Rectal smooth muscle tissue (tissue), 1 donor: ENCODE data around the gene APPL2.

Experiments
- H3K27ac ChIP-seq: one replicate; pipeline ENCODE4 v1.7.0; 2013; ENCODE audit warnings: low read depth, low read length, inconsistent platforms
- H3K27me3 ChIP-seq: one replicate; pipeline ENCODE4 v1.7.0; 2013; ENCODE audit warnings: low read length; ENCODE audit not compliant: control insufficient read depth, insufficient read depth
- H3K36me3 ChIP-seq: one replicate; pipeline ENCODE4 v1.7.0; 2013; ENCODE audit warnings: low read length; ENCODE audit not compliant: control insufficient read depth, insufficient read depth
- H3K4me1 ChIP-seq: one replicate; pipeline ENCODE4 v1.7.0; 2013; ENCODE audit warnings: low read length; ENCODE audit not compliant: control insufficient read depth, insufficient read depth
- H3K4me3 ChIP-seq: one replicate; pipeline ENCODE4 v1.7.0; 2013; ENCODE audit warnings: low read length
- H3K9ac ChIP-seq: one replicate; pipeline ENCODE4 v1.7.0; 2013; ENCODE audit warnings: low read length

APPL2 gene

GRCh38 chr12:105214670-105215375 is 21.2 kb downstream of the APPL2 start:
- Histone ChIP-seq H3K4me3 (no peak overlapping the region), H3K27me3 (no peaks in the 10 kb centered on the region), H3K36me3 (peaks cover 19% of the 10 kb centered on the region), H3K4me1 (no peaks in the 10 kb centered on the region), H3K9ac (no peak overlapping the region), H3K27ac (no peak overlapping the region)

- Histone ChIP-seq H3K36me3 (peaks cover 18% of the 10 kb centered on the region), H3K27me3 (no peaks in the 10 kb centered on the region), H3K9ac (no peak overlapping the region), H3K27ac (no peak overlapping the region), H3K4me3 (no peak overlapping the region), H3K4me1 (no peaks in the 10 kb centered on the region)
These were observed 21.8 kb downstream of the APPL2 start for GRCh38 chr12:105214148-105214547.

DNA sequence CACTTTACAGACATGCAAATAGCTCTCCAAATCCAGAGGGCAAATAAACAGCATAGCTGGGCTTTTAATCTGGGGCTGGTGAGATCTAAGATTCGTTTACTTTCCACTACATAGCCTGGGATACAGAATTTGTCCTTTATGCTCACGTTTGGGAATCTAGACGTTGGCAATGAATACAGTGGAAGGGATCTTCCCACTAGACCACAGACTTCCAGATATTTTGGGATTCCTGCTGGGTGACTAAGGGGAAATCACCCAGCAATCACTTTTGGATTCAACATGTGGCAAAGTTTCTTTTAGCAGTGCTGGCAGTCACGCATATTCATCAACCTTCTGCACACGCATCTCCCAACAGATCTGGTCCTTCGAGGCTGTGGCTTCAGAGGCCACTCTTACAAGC is 23.5 kb downstream of the APPL2 start:
- Histone ChIP-seq H3K4me1 (no peaks in the 10 kb centered on the region), H3K27ac (no peak overlapping the region), H3K36me3 (peaks cover 14% of the 10 kb centered on the region), H3K27me3 (no peaks in the 10 kb centered on the region), H3K9ac (no peak overlapping the region), H3K4me3 (no peak overlapping the region)

DNA sequence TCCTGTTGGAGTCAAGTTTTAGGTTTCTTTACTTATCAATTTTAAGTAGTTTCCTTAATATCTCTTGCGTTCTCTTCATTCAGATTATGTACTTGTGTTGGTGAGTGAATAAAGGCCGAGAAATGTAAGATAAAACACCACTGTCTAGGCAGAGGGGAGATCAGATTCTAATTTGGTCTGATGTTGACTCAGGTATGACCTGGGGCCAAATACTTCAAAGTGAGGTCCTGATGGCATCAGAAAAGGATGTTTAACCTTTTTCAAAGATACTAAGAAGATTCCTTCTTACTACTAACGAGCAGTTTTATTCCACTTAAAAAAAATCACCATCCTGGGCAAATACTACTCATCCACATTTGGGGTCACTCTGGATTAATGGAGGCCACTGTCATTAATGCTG is 26.9 kb downstream of the APPL2 start:
- peaks cover 25% of the 10 kb centered on the region for H3K36me3 ChIP-seq
- H3K4me1 ChIP-seq: no peaks in the 10 kb centered on the region
- H3K4me3 ChIP-seq: no peak overlapping the region
- no peak overlapping the region for H3K27ac ChIP-seq
- no peak overlapping the region for H3K9ac ChIP-seq
- no peaks in the 10 kb centered on the region for H3K27me3 ChIP-seq

DNA sequence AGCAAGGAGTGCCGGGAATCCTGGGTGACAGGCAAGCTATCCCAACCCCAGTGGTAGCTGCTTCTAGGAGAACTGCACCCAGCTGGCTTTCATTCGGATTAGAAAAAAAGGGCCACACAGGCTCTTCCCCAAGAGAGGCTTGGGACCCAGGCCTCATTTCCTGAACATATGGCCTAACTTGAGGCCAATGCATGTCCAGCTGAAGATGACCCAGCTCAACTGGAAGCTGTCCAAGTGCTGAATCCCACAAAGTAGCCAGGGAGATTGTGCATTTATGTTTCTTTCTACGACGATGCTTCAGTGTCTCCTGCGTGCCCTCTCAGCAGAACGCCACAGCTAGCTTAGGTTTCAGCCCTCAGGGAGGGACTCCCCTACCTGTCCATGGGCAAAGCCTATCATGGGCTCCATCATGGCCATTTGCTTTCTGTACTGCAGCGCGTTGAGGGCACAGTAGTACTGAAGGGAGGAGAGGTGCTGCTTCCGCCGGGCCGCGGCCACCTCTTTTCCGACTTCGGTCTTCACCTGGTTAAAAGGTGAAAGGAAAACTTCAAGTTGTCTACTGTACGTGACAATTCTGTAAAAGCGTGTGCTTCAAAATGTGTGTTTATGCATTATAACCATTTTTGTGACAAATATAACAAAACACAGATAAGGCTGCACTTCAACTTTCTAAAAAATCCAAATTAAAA is 29.1 kb downstream of the APPL2 start:
- H3K27me3 ChIP-seq: no peaks in the 10 kb centered on the region
- H3K4me3 ChIP-seq: no peak overlapping the region
- no peak overlapping the region for H3K27ac ChIP-seq
- H3K36me3 ChIP-seq: peaks cover 28% of the 10 kb centered on the region
- no peak overlapping the region for H3K9ac ChIP-seq
- H3K4me1 ChIP-seq: no peaks in the 10 kb centered on the region

DNA sequence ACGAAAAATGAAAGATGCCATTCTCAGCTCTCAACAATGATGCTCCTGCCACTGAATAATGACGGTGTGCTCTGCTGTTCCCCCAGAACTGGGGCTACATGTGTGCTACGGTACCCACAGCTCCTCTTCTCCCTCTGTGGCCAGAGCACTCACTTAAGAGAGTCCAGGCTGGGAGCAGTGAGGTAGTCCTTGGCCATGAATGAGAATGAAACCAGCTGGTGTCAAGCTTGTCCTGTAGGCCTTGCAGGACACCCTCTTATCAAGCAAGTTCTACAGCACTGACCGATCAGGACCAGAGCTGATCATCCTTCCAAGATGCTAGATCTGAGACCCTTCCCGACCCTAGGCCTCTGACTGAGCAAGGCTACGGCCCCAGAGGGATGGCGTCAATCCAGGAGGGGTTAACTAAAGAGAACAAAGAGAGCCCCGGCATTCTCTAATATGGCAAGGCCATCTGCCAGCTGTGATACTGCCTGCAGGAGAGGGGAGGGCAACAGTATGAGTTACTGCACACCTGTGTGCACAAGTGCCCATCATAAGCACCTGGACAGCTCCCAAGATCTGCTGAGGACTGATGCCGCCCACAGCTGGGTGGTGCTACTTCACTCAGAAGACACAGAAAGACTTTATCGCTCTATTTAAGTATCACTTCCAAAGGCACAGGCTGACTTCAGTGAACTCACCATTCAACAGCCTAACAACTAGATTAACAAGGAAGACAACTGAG is 30.5 kb downstream of the APPL2 start:
- H3K27ac ChIP-seq: no peak overlapping the region
- H3K9ac ChIP-seq: no peak overlapping the region
- H3K36me3 ChIP-seq: peaks cover 28% of the 10 kb centered on the region
- no peaks in the 10 kb centered on the region for H3K4me1 ChIP-seq
- H3K4me3 ChIP-seq: no peak overlapping the region
- H3K27me3 ChIP-seq: no peaks in the 10 kb centered on the region

- Histone ChIP-seq H3K27me3 (no peaks in the 10 kb centered on the region), H3K36me3 (peaks cover 28% of the 10 kb centered on the region), H3K4me1 (no peaks in the 10 kb centered on the region), H3K4me3 (no peak overlapping the region), H3K27ac (no peak overlapping the region), H3K9ac (no peak overlapping the region)
These were observed 31.1 kb downstream of the APPL2 start for GRCh38 chr12:105204916-105205315.

DNA sequence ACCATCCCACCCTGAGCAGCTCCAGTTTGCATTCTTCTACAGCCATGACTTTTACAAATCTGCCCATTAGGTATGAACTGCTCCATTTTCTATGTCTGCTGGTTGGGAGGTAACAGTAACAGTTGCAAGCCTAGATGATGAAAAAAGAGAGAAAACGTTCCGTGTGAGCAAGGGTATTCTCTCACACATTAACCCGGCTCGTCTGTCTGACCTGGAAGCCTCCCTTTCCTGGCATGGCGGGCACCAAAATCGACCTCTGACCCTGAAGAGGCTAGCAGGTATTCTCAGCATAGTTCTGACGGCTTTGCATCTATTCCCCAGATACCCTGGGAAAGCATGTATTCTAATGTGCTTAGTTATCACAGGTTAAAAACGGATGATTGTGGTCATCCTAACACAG is 31.8 kb downstream of the APPL2 start:
- Histone ChIP-seq H3K27me3 (no peaks in the 10 kb centered on the region), H3K27ac (no peak overlapping the region), H3K9ac (no peak overlapping the region), H3K4me3 (no peak overlapping the region), H3K36me3 (peaks cover 29% of the 10 kb centered on the region), H3K4me1 (no peaks in the 10 kb centered on the region)

DNA sequence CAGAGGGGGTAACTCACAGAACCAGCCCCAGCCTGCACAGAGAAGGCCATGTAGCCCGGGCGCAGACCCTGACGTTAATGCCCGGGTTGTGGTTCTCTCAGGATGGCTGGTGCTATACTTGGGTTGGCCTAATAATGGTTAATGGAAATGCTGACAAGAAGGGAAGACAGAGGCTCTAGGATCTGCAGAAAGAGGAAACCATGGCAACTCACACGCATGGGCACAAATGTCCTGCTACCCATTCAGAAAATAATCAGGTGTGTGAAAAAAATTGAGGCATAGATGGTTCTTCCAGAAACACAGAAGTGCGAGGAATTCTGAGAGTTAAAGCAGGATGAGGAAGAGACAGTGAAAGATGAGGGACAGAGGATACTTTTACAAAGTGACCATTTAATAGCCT is 33.8 kb downstream of the APPL2 start:
- Histone ChIP-seq H3K27ac (no peak overlapping the region), H3K4me1 (no peaks in the 10 kb centered on the region), H3K4me3 (no peak overlapping the region), H3K9ac (no peak overlapping the region), H3K36me3 (peaks cover 42% of the 10 kb centered on the region), H3K27me3 (no peaks in the 10 kb centered on the region)

- Histone ChIP-seq H3K27me3 (no peaks in the 10 kb centered on the region), H3K4me1 (no peaks in the 10 kb centered on the region), H3K4me3 (no peak overlapping the region), H3K27ac (no peak overlapping the region), H3K9ac (no peak overlapping the region), H3K36me3 (peaks cover 34% of the 10 kb centered on the region)
These were observed 34.7 kb downstream of the APPL2 start for GRCh38 chr12:105201299-105201698.

DNA sequence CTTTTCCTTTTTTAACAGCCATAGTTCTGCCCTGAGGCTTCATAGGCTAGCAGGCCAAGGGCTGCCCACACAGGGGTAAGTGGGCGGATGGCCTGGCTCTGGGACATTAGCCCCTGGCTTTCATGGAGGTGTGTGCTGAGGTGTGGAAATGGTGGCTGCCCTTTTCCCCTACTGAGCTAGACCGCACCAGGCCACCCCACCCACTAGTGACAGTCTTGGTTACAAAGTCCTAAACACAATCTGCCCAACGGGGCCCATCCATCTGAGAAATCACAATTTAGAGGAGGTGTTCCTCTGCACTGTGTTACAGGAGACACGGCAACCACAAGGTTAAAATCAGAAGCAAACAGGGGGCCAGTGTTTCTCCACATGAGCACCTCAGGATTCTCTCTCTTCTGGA is 35.6 kb downstream of the APPL2 start:
- no peak overlapping the region for H3K27ac ChIP-seq
- H3K4me3 ChIP-seq: no peak overlapping the region
- H3K36me3 ChIP-seq: peaks cover 29% of the 10 kb centered on the region
- no peaks in the 10 kb centered on the region for H3K27me3 ChIP-seq
- H3K4me1 ChIP-seq: no peaks in the 10 kb centered on the region
- H3K9ac ChIP-seq: no peak overlapping the region

DNA sequence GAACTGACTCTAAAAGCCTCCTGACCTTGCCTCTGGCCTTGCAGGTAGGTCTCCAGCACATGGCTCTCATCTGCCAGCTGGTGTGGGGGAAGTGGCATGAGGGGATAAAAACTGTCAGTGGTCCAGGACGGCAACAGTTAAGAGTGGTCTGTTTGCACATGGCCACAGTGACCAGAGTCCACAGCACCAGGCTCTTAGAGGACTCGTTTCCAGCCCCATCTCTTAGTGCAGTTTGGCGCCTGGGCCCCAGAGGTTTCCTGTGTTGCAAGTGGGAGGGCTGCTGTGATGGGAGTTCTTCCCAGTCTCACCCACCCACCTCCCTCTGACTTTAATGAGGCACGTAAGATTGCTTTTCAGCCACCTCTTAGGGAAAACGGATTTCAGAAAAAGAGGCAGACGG is 37.0 kb downstream of the APPL2 start:
- Histone ChIP-seq H3K27ac (no peak overlapping the region), H3K9ac (no peak overlapping the region), H3K4me1 (no peaks in the 10 kb centered on the region), H3K27me3 (no peaks in the 10 kb centered on the region), H3K4me3 (no peak overlapping the region), H3K36me3 (peaks cover 27% of the 10 kb centered on the region)
